ENCODE results near the gene GABRA1. TPM values are rescaled to one million over a fixed set of nuclear protein-coding genes. Genes with fewer than 3 reads are reported as not detected.

GABRA1 gene
- total RNA-seq (2021; ENCODE audit: unreplicated experiment) (not detected), Bru-seq, nascent RNA (not detected), BruChase-seq, experiment 1, labeled RNA remaining after a 6-hour chase (not detected), BruChase-seq, experiment 2, labeled RNA remaining after a 2-hour chase (not detected)
- not detected in 2 replicates for polyA plus RNA-seq (2012)
- long read RNA-seq: 0 reads

GRCh38 chr5:161847941-161848391 is at the start of gene GABRA1:
Gene GABRA1, plus strand, starts transcription at chr5:161848120. Its CDS starts 2,691 bp downstream, at chr5:161850811.
- CTCF ChIA-PET: no interaction called here
- no TSS peak for BruUV-seq (replicated peaks)

More at GRCh38 chr5:161847941-161848391, at the start of gene GABRA1:
- TF ChIP-seq REST (IDR thresholded peaks at IDR 0.05; ENCODE audit: low read depth) (no peak), SP1 (IDR thresholded peaks at IDR 0.05; ENCODE audit: low read depth) (no peak), POLR2A (IDR thresholded peaks at IDR 0.05; ENCODE audit: borderline replicate concordance, extremely low read depth, insufficient read depth, insufficient read length) (no peak), ATF3 (IDR thresholded peaks at IDR 0.05) (no peak), ZFX (IDR thresholded peaks at IDR 0.05) (no peak), EZH2 (IDR thresholded peaks at IDR 0.05) (no peak), MAX (IDR thresholded peaks at IDR 0.05) (no peak), CEBPB (IDR thresholded peaks at IDR 0.05; ENCODE audit: low read depth) (no peak), FOSL1 (IDR thresholded peaks at IDR 0.05; ENCODE audit: low read depth) (no peak), ELF1 (IDR thresholded peaks at IDR 0.05; ENCODE audit: borderline replicate concordance, low read depth) (no peak)
- RAD21 ChIA-PET (ENCODE audit: low non-redundant PET in 1 of 2, low total read pairs in 2 of 2, uncharacterized antibody in 2 of 2, unreplicated experiment in 2 of 2): no interaction called here
- no peaks in the 10 kb centered on the region; a peak in 1 of 4 replicates for H3K9me3 ChIP-seq (ENCODE audit: control insufficient read depth in 1 of 2, insufficient read depth in 1 of 2, low read depth in 1 of 2, low read length in 2 of 2)
- H2AFZ ChIP-seq (ENCODE audit: low read depth, low read length, poor library complexity, severe bottlenecking): no peak within 1 kb of the TSS
- intact Hi-C loops (cut with micrococcal nuclease): no loop called here
- no peaks in the 10 kb centered on the region for H3K9me2 ChIP-seq (ENCODE audit: insufficient read depth)
- no peaks in the 10 kb centered on the region for H3K27me3 ChIP-seq (ENCODE audit: insufficient read depth, low read length)
- H3K9ac ChIP-seq (ENCODE audit: low read length): no peak within 1 kb of the TSS
- no peaks in the 10 kb centered on the region for H3K36me3 ChIP-seq (ENCODE audit: control insufficient read depth in 1 of 2, insufficient read depth in 2 of 2, low read length in 2 of 2)
- H3K4me3 ChIP-seq (replicated peaks in 1 of 2; ENCODE audit: low read depth in 1 of 2, low read length in 2 of 2): no peak within 1 kb of the TSS
- H3K4me1 ChIP-seq (ENCODE audit: control insufficient read depth in 1 of 2, insufficient read depth in 2 of 2, low read length in 2 of 2): no peaks in the 10 kb centered on the region
- no peaks in the 10 kb centered on the region for H3K79me2 ChIP-seq (ENCODE audit: insufficient read depth, low read length)
- POLR2A ChIA-PET: no interaction called here
- ATAC-seq: no peak
- DNase-seq (ENCODE audit: low read depth, low spot score): no peak
- no peak within 1 kb of the TSS for H3K4me2 ChIP-seq (ENCODE audit: low read length)
- no peak within 1 kb of the TSS for H3K27ac ChIP-seq (ENCODE audit: low read depth, low read length)
- no peaks in the 10 kb centered on the region for H4K20me1 ChIP-seq (ENCODE audit: insufficient read depth)
